H9 (cell line): ENCODE data around the gene CEP128. TPM values are rescaled to one million over a fixed set of nuclear protein-coding genes. Genes with fewer than 3 reads are reported as not detected.

Experiments
- DNase-seq: peaks from one replicate; pipeline ENCODE4 v3.0.0-alpha.2; 2017
- H2AFZ ChIP-seq: one replicate; pipeline ENCODE4 v1.6.1; 2013; ENCODE audit warnings: mild to moderate bottlenecking, low read length, control low read depth, moderate library complexity
- H2AK5ac ChIP-seq: 2 replicates; pipeline ENCODE4 v1.6.1; 2013; ENCODE audit warnings: low read length, control low read depth, mixed read lengths; ENCODE audit not compliant: insufficient read length
- H2BK120ac ChIP-seq: one replicate; pipeline ENCODE4 v1.6.1; 2013; ENCODE audit warnings: low read depth, mild to moderate bottlenecking, low read length, control low read depth, inconsistent platforms; ENCODE audit not compliant: poor library complexity, severe bottlenecking
- H2BK12ac ChIP-seq: 2 replicates; pipeline ENCODE4 v1.6.1; 2013; ENCODE audit warnings: low read length, control low read depth, mixed read lengths, low read depth; ENCODE audit not compliant: insufficient read length
- H2BK15ac ChIP-seq: 2 replicates; pipeline ENCODE4 v1.6.1; 2013; ENCODE audit warnings: low read depth, low read length, control low read depth
- H2BK20ac ChIP-seq: one replicate; pipeline ENCODE4 v1.6.1; 2013; ENCODE audit warnings: low read depth, mild to moderate bottlenecking, low read length, control low read depth, inconsistent platforms; ENCODE audit not compliant: poor library complexity, severe bottlenecking
- H2BK5ac ChIP-seq: 2 replicates; pipeline ENCODE4 v1.6.1; 2013; ENCODE audit warnings: low read length, control low read depth, mixed read lengths; ENCODE audit not compliant: insufficient read length
- H3K14ac ChIP-seq: 2 replicates; pipeline ENCODE4 v1.6.1; 2013; ENCODE audit warnings: low read length, control low read depth; ENCODE audit not compliant: insufficient read depth
- H3K18ac ChIP-seq: 2 replicates; pipeline ENCODE4 v1.6.1; 2013; ENCODE audit warnings: low read depth, mild to moderate bottlenecking, mixed read lengths, low read length, control low read depth; ENCODE audit not compliant: insufficient read length
- H3K23ac ChIP-seq: 2 replicates; pipeline ENCODE4 v1.6.1; 2013; ENCODE audit warnings: low read length, control low read depth, mixed read lengths, low read depth; ENCODE audit not compliant: insufficient read length
- H3K23me2 ChIP-seq: 2 replicates; pipeline ENCODE4 v1.6.1; 2013; ENCODE audit warnings: low read depth, mild to moderate bottlenecking, mixed read lengths, low read length, control low read depth; ENCODE audit not compliant: insufficient read length, poor library complexity, severe bottlenecking
- H3K27ac ChIP-seq: 2 replicates; pipeline ENCODE4 v1.5.1; 2013; ENCODE audit warnings: low read length, control low read depth, mixed read lengths, low read depth; ENCODE audit not compliant: insufficient read length
- H3K27me3 ChIP-seq: 2 replicates; pipeline ENCODE4 v1.6.1; 2013; ENCODE audit warnings: low read length, control low read depth, inconsistent platforms; ENCODE audit not compliant: insufficient read depth
- H3K4ac ChIP-seq: 2 replicates; pipeline ENCODE4 v1.6.1; 2013; ENCODE audit warnings: low read depth, mild to moderate bottlenecking, control low read depth, inconsistent platforms, low read length, moderate library complexity
- H3K4me1 ChIP-seq: 2 replicates; pipeline ENCODE4 v1.6.1; 2013; ENCODE audit warnings: low read length, control low read depth, inconsistent platforms; ENCODE audit not compliant: insufficient read depth
- H3K4me2 ChIP-seq: 2 replicates; pipeline ENCODE4 v1.6.1; 2013; ENCODE audit warnings: low read length, control low read depth, mixed read lengths; ENCODE audit not compliant: insufficient read length, insufficient read depth
- H3K56ac ChIP-seq: 2 replicates; pipeline ENCODE4 v1.6.1; 2013; ENCODE audit warnings: low read depth, mild to moderate bottlenecking, mixed read lengths, low read length, control low read depth; ENCODE audit not compliant: insufficient read length
- H3K79me1 ChIP-seq: 2 replicates; pipeline ENCODE4 v1.6.1; 2013; ENCODE audit warnings: low read depth, mild to moderate bottlenecking, moderate library complexity, low read length, control low read depth, inconsistent platforms; ENCODE audit not compliant: insufficient read depth, poor library complexity, severe bottlenecking
- H3K79me2 ChIP-seq: 2 replicates; pipeline ENCODE4 v1.6.1; 2013; ENCODE audit warnings: low read length, control low read depth, inconsistent platforms; ENCODE audit not compliant: insufficient read depth
- H3K9ac ChIP-seq: 2 replicates; pipeline ENCODE4 v1.6.1; 2013; ENCODE audit warnings: low read length, control low read depth, mixed read lengths; ENCODE audit not compliant: insufficient read length; ENCODE audit errors: extremely low read depth
- H3K9me3 ChIP-seq: one replicate; pipeline ENCODE4 v1.6.1; 2013; ENCODE audit warnings: low read depth, low read length, inconsistent platforms; ENCODE audit not compliant: control insufficient read depth
- H3T11ph ChIP-seq: one replicate; pipeline ENCODE4 v1.6.1; 2013; ENCODE audit warnings: mild to moderate bottlenecking, low read length, control low read depth, inconsistent platforms
- H4K20me1 ChIP-seq: one replicate; pipeline ENCODE4 v1.6.1; 2013; ENCODE audit not compliant: control insufficient read depth, insufficient read length, insufficient read depth
- H4K5ac ChIP-seq: 2 replicates; pipeline ENCODE4 v1.6.1; 2013; ENCODE audit warnings: low read depth, mild to moderate bottlenecking, mixed read lengths, low read length, control low read depth; ENCODE audit not compliant: insufficient read length
- H4K8ac ChIP-seq: replicated peaks from 2 replicates; pipeline ENCODE4 v1.6.1; 2013; ENCODE audit warnings: low read length, control low read depth, mixed read lengths, low read depth; ENCODE audit not compliant: insufficient read length
- H4K91ac ChIP-seq: 2 replicates; pipeline ENCODE4 v1.6.1; 2013; ENCODE audit warnings: low read depth, mild to moderate bottlenecking, moderate library complexity, mixed read lengths, low read length, control low read depth; ENCODE audit not compliant: insufficient read length
- H3K27ac Mint-ChIP-seq, 3 experiments: 2 replicates in 2 of 3; 3 replicates in 1 of 3; pipeline ENCODE4 v1.8.0; 2020 to 2021; ENCODE audit warnings: mixed read lengths in 3 of 3, mild to moderate bottlenecking in 1 of 3, moderate library complexity in 1 of 3
- H3K27me3 Mint-ChIP-seq: 2 replicates; pipeline ENCODE4 v1.8.0; 2021; ENCODE audit warnings: low read depth, mild to moderate bottlenecking, moderate library complexity, mixed read lengths
- H3K36me3 Mint-ChIP-seq, 3 experiments: 2 replicates in 2 of 3; 3 replicates in 1 of 3; pipeline ENCODE4 v1.8.0; 2020 to 2021; ENCODE audit warnings: low read depth in 3 of 3, mixed read lengths in 3 of 3; ENCODE audit not compliant: insufficient read depth in 1 of 3
- H3K4me1 Mint-ChIP-seq, 2 experiments: 2 replicates each; pipeline ENCODE4 v1.8.0; 2020; ENCODE audit warnings: mixed read lengths in 2 of 2
- H3K4me3 Mint-ChIP-seq, 2 experiments: 2 replicates in 1 of 2; 3 replicates in 1 of 2; pipeline ENCODE4 v1.8.0; 2020 to 2021; ENCODE audit warnings: mild to moderate bottlenecking in 2 of 2, mixed read lengths in 2 of 2, moderate library complexity in 1 of 2
- H3K9me3 Mint-ChIP-seq, 2 experiments: 2 replicates in 1 of 2; 3 replicates in 1 of 2; pipeline ENCODE4 v1.8.0; 2020; ENCODE audit warnings: mild to moderate bottlenecking in 2 of 2, mixed read lengths in 2 of 2, moderate library complexity in 1 of 2
- CTCF ChIP-seq: fragments of 200-600 bp; sonication (generic); conservative IDR thresholded peaks from 3 replicates; pipeline ENCODE4 v1.8.0; 2021; ENCODE audit warnings: antibody characterized with exemption, mild to moderate bottlenecking
- WGBS: extraction: QIAGEN DNeasy Blood & Tissue Kit; methylation state at CpG from one replicate; pipeline ENCODE4 v1.1.7; 2013; ENCODE audit warnings: missing lambda C conversion rate, low lambda C conversion rate, mixed read lengths; ENCODE audit not compliant: insufficient read length; ENCODE audit errors: extremely low coverage; 5-methylcytosine and 5-hydroxymethylcytosine counted together
- total RNA-seq: library from RNA; stranded (reverse); gene quantifications from 2 replicates; pipeline ENCODE4 v1.2.1, GENCODE V29; 2021

CEP128 gene
- total RNA-seq, 1 experiment from 2014 or later, result 16.3 TPM

DNA sequence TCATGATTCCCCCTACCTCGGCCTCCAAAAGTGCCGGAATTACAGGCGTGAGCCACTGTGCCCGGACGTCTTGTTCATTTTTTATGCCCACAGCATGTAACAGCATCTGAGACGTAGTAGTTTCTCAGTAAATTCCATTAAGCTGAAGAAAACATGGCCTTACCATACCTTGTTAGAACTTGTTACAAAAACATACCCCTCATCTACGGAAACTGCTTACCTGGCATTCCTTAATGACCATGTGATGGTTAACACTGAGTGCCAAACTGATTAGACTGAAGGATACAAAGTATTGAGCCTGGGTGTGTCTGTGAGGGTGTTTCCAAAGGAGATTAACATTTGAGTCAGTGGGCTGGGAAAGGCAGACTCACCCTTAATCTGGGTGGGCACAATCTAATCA, 186.8 kb downstream of the CEP128 start:
- no peak overlapping the region for H2BK15ac ChIP-seq
- no peak overlapping the region for H2AK5ac ChIP-seq
- Mint-ChIP-seq H3K36me3 (no peaks in the 10 kb centered on the region), H3K27ac (no peak overlapping the region), H3K27me3 (no peaks in the 10 kb centered on the region), H3K4me1 (no peaks in the 10 kb centered on the region), H3K9me3 (no peaks in the 10 kb centered on the region), H3K4me3 (no peak overlapping the region)
- H3K18ac ChIP-seq, result no peak overlapping the region
- no peak overlapping the region for H3T11ph ChIP-seq
- no peaks in the 10 kb centered on the region for H3K27me3 ChIP-seq
- H2BK20ac ChIP-seq, result no peak overlapping the region
- H3K4me1 ChIP-seq, result no peaks in the 10 kb centered on the region
- H4K20me1 ChIP-seq, result no peaks in the 10 kb centered on the region
- H3K79me2 ChIP-seq, result no peaks in the 10 kb centered on the region
- no peak overlapping the region for H2BK120ac ChIP-seq
- no peak overlapping the region for H3K4ac ChIP-seq
- H2BK5ac ChIP-seq, result no peak overlapping the region
- no peaks in the 10 kb centered on the region for H3K79me1 ChIP-seq
- no peak overlapping the region for H3K27ac ChIP-seq
- H3K23me2 ChIP-seq, result no peaks in the 10 kb centered on the region
- no peak for DNase-seq
- no peak overlapping the region for H4K5ac ChIP-seq
- H4K8ac ChIP-seq, result no peak overlapping the region
- H3K9ac ChIP-seq, result no peak overlapping the region
- H2BK12ac ChIP-seq, result no peak overlapping the region
- no peak overlapping the region for H3K14ac ChIP-seq
- H2AFZ ChIP-seq, result no peak overlapping the region
- no peak overlapping the region for H3K56ac ChIP-seq
- no peaks in the 10 kb centered on the region for H3K9me3 ChIP-seq
- no peak overlapping the region for H3K23ac ChIP-seq
- no CpG with 5 or more reads among the region's 7 CpGs for WGBS
- no peak overlapping the region for H4K91ac ChIP-seq
- H3K4me2 ChIP-seq, result no peak overlapping the region
- TF ChIP-seq CTCF, result no peak
